ENCODE data around the gene CYTH2. TPM values are rescaled to one million over a fixed set of nuclear protein-coding genes. Genes with fewer than 3 reads are reported as not detected.

The CYTH2 gene
- polyA plus RNA-seq, 3 donors, result 21.3 to 48.2 (median 21.7) TPM

GRCh38 chr19:48445256-48445605 lies 23.9 kb upstream of the CYTH2 start:
- Histone ChIP-seq H3K27me3 (ENCODE audit: control insufficient read depth in 2 of 2, insufficient read depth in 2 of 2, low read length in 2 of 2) (peaks cover 28 to 31% of the 10 kb centered on the region in 2 donors), H3K4me1 (ENCODE audit: control insufficient read depth in 1 of 2, insufficient read depth in 2 of 2, low read length in 2 of 2) (peaks cover 25 to 32% of the 10 kb centered on the region in 2 donors), H3K9me3 (replicated peaks in 1 of 2; ENCODE audit: control insufficient read depth in 1 of 2, insufficient read depth in 1 of 2, low read length in 2 of 2) (peaks cover 0 to 20% of the 10 kb centered on the region in 2 donors), H3K4me2 (replicated peaks; ENCODE audit: extremely low read depth, low read length, poor library complexity, severe bottlenecking) (peak overlapping the region; percentile 93), H3K36me3 (replicated peaks in 1 of 2; ENCODE audit: control insufficient read depth in 1 of 2, insufficient read depth in 2 of 2, low read length in 2 of 2) (peaks cover 22 to 31% of the 10 kb centered on the region in 2 donors), H3K79me2 (ENCODE audit: insufficient read depth, low read length) (peaks cover 6% of the 10 kb centered on the region), H3K9ac (ENCODE audit: insufficient read depth, low read length, poor library complexity, severe bottlenecking) (peak overlapping the region; percentile 77), H3K27ac (ENCODE audit: low read depth in 1 of 2, low read length in 2 of 2) (peak overlapping the region; percentile 82 to 91), H4K20me1 (ENCODE audit: insufficient read depth, low read length) (no peaks in the 10 kb centered on the region), H3K4me3 (replicated peaks in 1 of 3; ENCODE audit: low read depth in 2 of 3, low read length in 3 of 3) (peak overlapping the region; percentile 77 to 99 (median 95)), H2AFZ (ENCODE audit: insufficient read depth, low read depth, low read length, poor library complexity, severe bottlenecking) (peak overlapping the region; percentile 100)
- H3K4me3 Mint-ChIP-seq, result peak overlapping the region; percentile 86 to 92
- 60% methylated on average over 1 of the region's 6 CpGs for whole genome bisulfite sequencing (ENCODE audit: insufficient coverage)
- peak overlapping the region; percentile 95 to 99 (median 98) for H3K27ac Mint-ChIP-seq
- peaks cover 0 to 17% (median 13%) of the 10 kb centered on the region in 7 donors for H3K9me3 Mint-ChIP-seq
- peak; percentile 14 to 46 (median 25) for DNase-seq
- intact Hi-C loops (cut with micrococcal nuclease), result loop anchor here in 1 of 2 donors (10.0 kb wide), 1 partner anchor 50 kb away; the partner anchor contains the start of genes GRIN2D and KDELR1
- H3K27me3 Mint-ChIP-seq (ENCODE audit: low read depth in 3 of 3), result peaks cover 29 to 39% (median 32%) of the 10 kb centered on the region in 3 donors
- H3K36me3 Mint-ChIP-seq, result peaks cover 40 to 48% of the 10 kb centered on the region in 2 donors
- TF ChIP-seq CTCF (IDR thresholded peaks at IDR 0.05), result peak; percentile 21
- peaks cover 23% of the 10 kb centered on the region for H3K4me1 Mint-ChIP-seq

- WGBS (ENCODE audit: insufficient coverage), result under 1% methylated on average over 52 of the region's 61 CpGs
- DNase-seq, result peak; percentile 92 to 96 (median 94)
- Histone ChIP-seq H3K9me3 (replicated peaks in 1 of 2; ENCODE audit: control insufficient read depth in 1 of 2, insufficient read depth in 1 of 2, low read length in 2 of 2) (peaks cover 0 to 20% of the 10 kb centered on the region in 2 donors), H3K9ac (ENCODE audit: insufficient read depth, low read length, poor library complexity, severe bottlenecking) (peak within 1 kb of the TSS; percentile 77), H2AFZ (ENCODE audit: insufficient read depth, low read depth, low read length, poor library complexity, severe bottlenecking) (peak within 1 kb of the TSS; percentile 100), H3K4me1 (ENCODE audit: control insufficient read depth in 1 of 2, insufficient read depth in 2 of 2, low read length in 2 of 2) (peaks cover 25 to 32% of the 10 kb centered on the region in 2 donors), H3K79me2 (ENCODE audit: insufficient read depth, low read length) (peaks cover 6% of the 10 kb centered on the region), H4K20me1 (ENCODE audit: insufficient read depth, low read length) (no peaks in the 10 kb centered on the region), H3K27me3 (ENCODE audit: control insufficient read depth in 2 of 2, insufficient read depth in 2 of 2, low read length in 2 of 2) (peaks cover 28 to 31% of the 10 kb centered on the region in 2 donors), H3K36me3 (replicated peaks in 1 of 2; ENCODE audit: control insufficient read depth in 1 of 2, insufficient read depth in 2 of 2, low read length in 2 of 2) (peaks cover 28 to 37% of the 10 kb centered on the region in 2 donors), H3K4me2 (replicated peaks; ENCODE audit: extremely low read depth, low read length, poor library complexity, severe bottlenecking) (peak within 1 kb of the TSS; percentile 93), H3K27ac (ENCODE audit: low read depth in 1 of 2, low read length in 2 of 2) (peak within 1 kb of the TSS; percentile 82 to 91), H3K4me3 (replicated peaks in 1 of 3; ENCODE audit: low read depth in 2 of 3, low read length in 3 of 3) (peak within 1 kb of the TSS; percentile 77 to 99 (median 95))
- peaks cover 25 to 36% (median 30%) of the 10 kb centered on the region in 3 donors for H3K27me3 Mint-ChIP-seq (ENCODE audit: low read depth in 3 of 3)
- TF ChIP-seq CTCF (IDR thresholded peaks at IDR 0.05), result peak; percentile 12
- peak within 1 kb of the TSS; percentile 86 to 92 for H3K4me3 Mint-ChIP-seq
- H3K27ac Mint-ChIP-seq, result peak within 1 kb of the TSS; percentile 95 to 99 (median 98)
- peaks cover 23% of the 10 kb centered on the region for H3K4me1 Mint-ChIP-seq
- intact Hi-C loops (cut with micrococcal nuclease), result loop anchor here in 1 of 2 donors (10.0 kb wide), 1 partner anchor 51 kb away; the partner anchor contains the start of genes GRIN2D and KDELR1
- peaks cover 0 to 17% (median 13%) of the 10 kb centered on the region in 7 donors for H3K9me3 Mint-ChIP-seq
- peaks cover 46 to 54% of the 10 kb centered on the region in 2 donors for H3K36me3 Mint-ChIP-seq
Observed at GRCh38 chr19:48445606-48446481, 23.3 kb upstream of the CYTH2 start, which contains the start of gene GRWD1. TSS of gene GRWD1 (plus strand) at chr19:48445983. CDS start at chr19:48446006, 23 bp downstream.
